Neural cell (in vitro differentiated cells): ENCODE data around the gene PHACTR3.

Experiments
- EP300 ChIP-seq: fragments of 450-650 bp; conservative IDR thresholded peaks from 2 replicates; pipeline ENCODE4 v1.6.1; 2014; ENCODE audit warnings: antibody characterized with exemption, mild to moderate bottlenecking, moderate library complexity; ENCODE audit not compliant: poor library complexity, severe bottlenecking
- MXI1 ChIP-seq: fragments of 450-650 bp; conservative IDR thresholded peaks from 2 replicates; pipeline ENCODE4 v1.6.1; 2014; ENCODE audit warnings: antibody characterized with exemption, mild to moderate bottlenecking; ENCODE audit not compliant: poor library complexity, severe bottlenecking

DNA sequence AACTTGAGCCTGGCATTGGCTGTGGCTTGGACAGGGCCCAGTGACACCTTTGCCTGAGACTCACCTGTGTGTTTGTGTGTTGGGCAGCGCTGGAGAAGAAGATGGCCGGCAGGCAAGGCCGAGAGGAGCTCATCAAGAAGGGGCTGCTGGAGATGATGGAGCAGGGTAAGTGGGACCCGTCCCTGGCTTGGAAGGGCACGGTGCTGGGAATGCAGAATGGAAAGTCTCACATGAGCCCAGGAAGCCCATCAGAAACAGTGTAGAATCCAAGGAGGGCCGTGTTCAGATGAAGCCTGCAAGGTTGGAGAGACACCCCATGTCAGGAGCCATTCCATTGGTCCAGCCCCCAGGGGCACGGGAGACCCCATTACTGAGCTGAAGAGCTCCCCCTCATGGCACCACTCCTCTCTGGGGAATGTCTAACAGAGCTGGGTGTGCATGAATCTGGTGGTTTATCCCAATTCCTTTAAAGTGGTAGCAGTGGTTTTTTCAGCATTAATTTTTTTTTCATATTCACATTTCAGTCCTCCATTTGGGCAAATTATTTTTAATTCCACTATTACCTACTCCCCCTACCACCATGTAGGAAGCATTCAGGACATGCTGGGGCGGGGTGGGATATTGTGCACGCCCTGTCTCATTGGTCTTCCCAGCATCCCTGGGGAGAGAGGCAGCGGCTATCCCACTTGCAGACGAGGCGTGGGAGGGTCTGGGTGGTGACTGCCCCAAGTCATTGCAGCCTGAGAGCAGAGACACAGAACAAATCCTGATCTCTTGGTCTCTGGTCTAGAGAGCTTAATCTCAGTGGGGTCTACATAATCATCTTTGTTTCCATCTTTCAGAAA is 143.6 kb downstream of the PHACTR3 start:
- TF ChIP-seq EP300 (no peak), MXI1 (no peak)
